ENCODE measurements around the gene MYBPHL. TPM values are rescaled to one million over a fixed set of nuclear protein-coding genes. Genes with fewer than 3 reads are reported as not detected.

MYBPHL gene
- total RNA-seq, 1 donor from 2014 or later, result not detected

DNA sequence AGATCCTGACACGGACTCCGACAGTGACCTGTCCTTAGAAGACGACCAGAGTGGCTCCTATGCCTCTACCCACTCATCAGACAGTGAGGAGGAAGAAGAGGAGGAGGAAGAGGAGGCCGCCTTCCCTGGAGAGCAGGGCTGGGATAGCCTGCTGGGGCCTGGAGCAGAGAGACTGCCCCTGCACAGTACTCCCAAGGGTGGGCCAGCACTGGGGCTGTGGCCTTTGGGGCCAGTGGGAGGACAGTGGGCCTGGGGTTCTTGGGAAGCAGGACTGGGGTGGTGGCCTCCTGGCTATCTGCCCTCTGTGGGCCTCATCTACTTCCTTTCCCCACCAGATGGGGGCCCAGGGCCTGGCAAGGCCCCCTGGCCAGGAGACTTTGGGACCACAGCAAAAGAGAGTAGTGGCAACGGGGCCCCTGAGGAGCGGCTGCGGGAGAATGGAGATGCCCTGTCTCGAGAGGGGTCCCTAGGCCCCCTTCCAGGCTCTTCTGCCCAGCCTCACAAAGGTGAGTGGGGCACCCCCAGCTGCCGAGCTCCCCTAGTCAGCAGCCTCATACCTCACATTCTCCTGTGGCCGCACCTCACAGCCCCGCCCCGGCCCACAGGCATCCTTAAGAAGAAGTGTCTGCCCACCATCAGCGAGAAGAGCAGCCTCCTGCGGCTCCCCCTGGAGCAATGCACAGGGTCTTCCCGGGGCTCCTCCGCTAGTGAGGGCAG, 33.8 kb downstream of the MYBPHL start:
- H3K27me3 ChIP-seq, result no peaks in the 10 kb centered on the region
- no peak for DNase-seq (ENCODE audit: low spot score in 2 of 2)
- intact Hi-C loops (cut with DNase I), result no loop called here
- TF ChIP-seq, protein P1, sequence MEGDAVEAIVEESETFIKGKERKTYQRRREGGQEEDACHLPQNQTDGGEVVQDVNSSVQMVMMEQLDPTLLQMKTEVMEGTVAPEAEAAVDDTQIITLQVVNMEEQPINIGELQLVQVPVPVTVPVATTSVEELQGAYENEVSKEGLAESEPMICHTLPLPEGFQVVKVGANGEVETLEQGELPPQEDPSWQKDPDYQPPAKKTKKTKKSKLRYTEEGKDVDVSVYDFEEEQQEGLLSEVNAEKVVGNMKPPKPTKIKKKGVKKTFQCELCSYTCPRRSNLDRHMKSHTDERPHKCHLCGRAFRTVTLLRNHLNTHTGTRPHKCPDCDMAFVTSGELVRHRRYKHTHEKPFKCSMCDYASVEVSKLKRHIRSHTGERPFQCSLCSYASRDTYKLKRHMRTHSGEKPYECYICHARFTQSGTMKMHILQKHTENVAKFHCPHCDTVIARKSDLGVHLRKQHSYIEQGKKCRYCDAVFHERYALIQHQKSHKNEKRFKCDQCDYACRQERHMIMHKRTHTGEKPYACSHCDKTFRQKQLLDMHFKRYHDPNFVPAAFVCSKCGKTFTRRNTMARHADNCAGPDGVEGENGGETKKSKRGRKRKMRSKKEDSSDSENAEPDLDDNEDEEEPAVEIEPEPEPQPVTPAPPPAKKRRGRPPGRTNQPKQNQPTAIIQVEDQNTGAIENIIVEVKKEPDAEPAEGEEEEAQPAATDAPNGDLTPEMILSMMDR (IDR thresholded peaks at IDR 0.05), result no peak
- H3K4me3 ChIP-seq, result no peak overlapping the region
- H3K27ac ChIP-seq, result no peak overlapping the region
- peaks cover 0 to 2% of the 10 kb centered on the region in 2 donors for H3K4me1 ChIP-seq
- H3K36me3 ChIP-seq, result peaks cover 4 to 5% of the 10 kb centered on the region in 2 donors
- no peaks in the 10 kb centered on the region for H3K9me3 ChIP-seq

- DNase-seq (ENCODE audit: low spot score in 2 of 2), result no peak
- intact Hi-C loops (cut with DNase I), result no loop called here
- no peaks in the 10 kb centered on the region for H3K9me3 ChIP-seq
- TF ChIP-seq, protein P1 (IDR thresholded peaks at IDR 0.05), result no peak
- peaks cover 4 to 5% of the 10 kb centered on the region in 2 donors for H3K36me3 ChIP-seq
- no peak overlapping the region for H3K4me3 ChIP-seq
- peaks cover 0 to under 1% of the 10 kb centered on the region in 2 donors for H3K4me1 ChIP-seq
- no peaks in the 10 kb centered on the region for H3K27me3 ChIP-seq
- no peak overlapping the region for H3K27ac ChIP-seq
Observed at GRCh38 chr1:109272021-109272799, 34.6 kb downstream of the MYBPHL start.

DNA sequence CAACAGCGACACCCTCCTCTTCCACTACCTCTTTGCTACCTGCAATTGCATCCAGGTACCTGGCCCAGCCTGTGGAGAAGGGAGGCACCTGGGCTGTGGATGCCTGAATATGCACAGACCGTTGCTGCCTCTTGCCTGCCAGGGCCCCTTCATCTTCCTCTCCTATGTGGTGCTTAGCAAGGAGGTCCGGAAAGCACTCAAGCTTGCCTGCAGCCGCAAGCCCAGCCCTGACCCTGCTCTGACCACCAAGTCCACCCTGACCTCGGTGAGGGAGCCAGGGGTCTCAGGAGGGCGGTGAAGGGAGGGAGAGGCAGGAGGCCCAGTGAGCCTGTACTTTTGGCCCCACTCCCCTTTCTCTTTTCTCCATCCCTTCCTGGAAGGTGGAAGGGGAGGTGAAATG, 35.4 kb downstream of the MYBPHL start:
- intact Hi-C loops (cut with DNase I), result no loop called here

GRCh38 chr1:109270623-109271317, 36.0 kb downstream of the MYBPHL start:
- intact Hi-C loops (cut with DNase I), result no loop called here
- H3K4me3 ChIP-seq, result no peak overlapping the region
- no peaks in the 10 kb centered on the region for H3K27me3 ChIP-seq
- no peaks in the 10 kb centered on the region for H3K4me1 ChIP-seq
- H3K27ac ChIP-seq, result no peak overlapping the region
- no peaks in the 10 kb centered on the region for H3K9me3 ChIP-seq
- H3K36me3 ChIP-seq, result peaks cover 4 to 5% of the 10 kb centered on the region in 2 donors
- DNase-seq (ENCODE audit: low spot score in 2 of 2), result no peak
- TF ChIP-seq, protein P1 (IDR thresholded peaks at IDR 0.05), result no peak

More for the DNA sequence above, 35.4 kb downstream of the MYBPHL start:
- TF ChIP-seq, protein P1 (IDR thresholded peaks at IDR 0.05), result no peak
- H3K27ac ChIP-seq, result no peak overlapping the region
- H3K9me3 ChIP-seq, result no peaks in the 10 kb centered on the region
- no peak overlapping the region for H3K4me3 ChIP-seq
- H3K27me3 ChIP-seq, result no peaks in the 10 kb centered on the region
- no peaks in the 10 kb centered on the region for H3K4me1 ChIP-seq
- peaks cover 4 to 5% of the 10 kb centered on the region in 2 donors for H3K36me3 ChIP-seq
- DNase-seq (ENCODE audit: low spot score in 2 of 2), result no peak

GRCh38 chr1:109269981-109270622, 36.7 kb downstream of the MYBPHL start:
- TF ChIP-seq, protein P1 (IDR thresholded peaks at IDR 0.05), result no peak
- peaks cover 4 to 5% of the 10 kb centered on the region in 2 donors for H3K36me3 ChIP-seq
- intact Hi-C loops (cut with DNase I), result no loop called here

More at GRCh38 chr1:109269981-109270622, 36.7 kb downstream of the MYBPHL start:
- Histone ChIP-seq H3K4me3 (no peak overlapping the region), H3K27ac (no peak overlapping the region), H3K4me1 (no peaks in the 10 kb centered on the region), H3K9me3 (no peaks in the 10 kb centered on the region), H3K27me3 (no peaks in the 10 kb centered on the region)
- DNase-seq (ENCODE audit: low spot score in 2 of 2), result no peak

All from ascending aorta (tissue), 2 donors.